HG02623 (cell line): Measurements from ENCODE around the gene APLN.

Experiments used
- ATAC-seq: cut with Tn5 transposase; IDR thresholded peaks from one replicate; pipeline ENCODE4 v1.9.1; 2021; ENCODE audit warnings: moderate library complexity; ENCODE audit not compliant: unreplicated experiment

Gene APLN

GRCh38 chrX:129600981-129601424 is 53.8 kb downstream of the APLN start:
- ATAC-seq, result no peak

GRCh38 chrX:129599996-129600395 is 54.8 kb downstream of the APLN start:
- ATAC-seq, result no peak

- ATAC-seq, result no peak
These were observed 55.3 kb downstream of the APLN start for GRCh38 chrX:129599499-129599898.

- ATAC-seq, result no peak
These were observed 56.9 kb downstream of the APLN start for GRCh38 chrX:129597905-129598304.

GRCh38 chrX:129596077-129596476 is 58.7 kb downstream of the APLN start:
- ATAC-seq, result no peak
